Lower leg skin (tissue), 4 donors: ENCODE results near the gene CDK11A. TPM values are rescaled to one million over a fixed set of nuclear protein-coding genes. Genes with fewer than 3 reads are reported as not detected.
A peak's percentile ranks its signal among the peaks of the same experiment; 100 is the strongest.

Experiments
- DNase-seq, 2 donors: peaks; one replicate each; pipeline ENCODE4 v3.0.0-alpha.2; 2019; ENCODE audit warnings: low spot score in 2 of 2
- H3K4me3 ChIP-seq: fragments of 200-600 bp; sonication (generic); 2 replicates; pipeline ENCODE4 v1.5.1; 2017; ENCODE audit warnings: mild to moderate bottlenecking, low read depth; ENCODE audit not compliant: poor library complexity, severe bottlenecking
- CTCF ChIP-seq, 3 donors: fragments of 450-650 bp; IDR thresholded peaks; one replicate each; pipeline ENCODE4 v1.5.1; 2016; ENCODE audit warnings: antibody characterized with exemption in 3 of 3, mild to moderate bottlenecking in 3 of 3, moderate library complexity in 2 of 3
- POLR2A ChIP-seq, 2 donors: fragments of 450-650 bp; IDR thresholded peaks; one replicate each; pipeline ENCODE4 v1.6.1; 2016 to 2017; ENCODE audit warnings: antibody characterized with exemption in 2 of 2, mild to moderate bottlenecking in 1 of 2, moderate library complexity in 1 of 2
- WGBS, 2 donors: methylation state at CpG; one replicate each; pipeline ENCODE4 v1.1.5; 2018; 5-methylcytosine and 5-hydroxymethylcytosine counted together
- intact Hi-C: fragments of 100-400 bp; cut with DNase I; formaldehyde crosslinking; loops from one replicate; pipeline ENCODE4 v1.15.0; 2023; ENCODE audit warnings: low total_unique reads
- total RNA-seq, 4 donors: library from RNA; depleted of rRNA; stranded (reverse); fragments of >200 nt; gene quantifications; one replicate each; pipeline ENCODE4 v1.1.0, GENCODE V29; 2016

CDK11A gene
- total RNA-seq, 4 donors from 2014 or later, result 18.1 to 56.9 (median 27.7) TPM

DNA sequence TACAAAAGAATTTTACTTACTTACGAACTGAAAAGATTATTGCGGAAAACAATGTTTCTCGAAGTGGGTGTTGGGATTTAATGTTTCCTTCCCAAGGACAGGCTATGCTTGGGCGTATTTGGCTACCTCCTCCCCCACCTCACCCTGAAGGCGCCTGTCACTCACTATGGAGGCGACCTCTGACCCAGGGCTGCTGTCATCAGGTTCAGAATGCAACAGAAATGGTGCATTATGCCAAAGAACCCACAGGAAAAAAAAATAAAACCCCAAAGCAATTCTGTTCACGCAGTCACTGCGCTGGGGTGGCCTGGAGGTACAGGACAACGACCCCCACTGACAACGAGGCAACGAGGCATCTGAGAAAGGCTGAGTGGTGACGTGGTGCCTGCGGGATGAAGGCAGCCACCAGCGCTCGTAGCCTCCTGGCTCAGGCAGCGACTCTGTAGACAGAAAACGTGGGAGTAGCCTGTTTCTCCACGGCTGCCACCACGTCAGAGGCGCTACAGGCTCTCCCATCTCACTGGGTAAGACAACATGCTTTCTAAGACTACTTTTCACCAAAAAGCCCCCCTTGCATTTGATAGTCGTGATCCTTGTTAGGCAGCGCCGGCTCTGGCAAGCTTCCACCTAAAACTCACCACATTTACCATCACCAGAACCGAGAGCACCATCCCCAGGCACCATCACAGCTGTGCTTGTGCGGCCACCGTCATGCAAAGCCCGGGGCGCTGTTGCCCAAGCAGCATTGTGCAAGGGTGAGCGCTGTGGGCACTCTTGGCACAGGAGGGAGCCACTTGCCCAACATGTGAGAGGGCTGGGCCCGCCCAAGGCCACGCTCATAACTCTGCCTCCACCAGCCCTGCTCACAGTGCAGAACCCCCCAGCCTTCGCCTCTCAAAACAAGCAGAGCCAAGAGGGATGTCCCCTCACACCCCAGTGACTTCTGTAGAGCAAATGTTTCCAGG, 39.8 kb upstream of the CDK11A start:
- no peak for TF ChIP-seq POLR2A (IDR thresholded peaks at IDR 0.05)
- TF ChIP-seq CTCF (IDR thresholded peaks at IDR 0.05), result no peak
- WGBS, 2 donors, result 74 to 79% methylated on average over 29 to 32 of the region's 32 CpGs
- DNase-seq, result peak; percentile 68 to 92
- no peak overlapping the region for H3K4me3 ChIP-seq
- intact Hi-C loops, result no loop called here

GRCh38 chr1:1761504-1762376, 37.6 kb upstream of the CDK11A start:
- H3K4me3 ChIP-seq, result no peak overlapping the region
- no peak for DNase-seq
- 91 to 95% methylated on average over 23 of the region's 23 CpGs for WGBS, 2 donors
- intact Hi-C loops, result no loop called here
- TF ChIP-seq POLR2A (IDR thresholded peaks at IDR 0.05), result no peak
- TF ChIP-seq CTCF (IDR thresholded peaks at IDR 0.05), result no peak

GRCh38 chr1:1760715-1761114, 36.6 kb upstream of the CDK11A start:
- no peak for DNase-seq
- H3K4me3 ChIP-seq, result no peak overlapping the region
- intact Hi-C loops, result no loop called here
- TF ChIP-seq CTCF (IDR thresholded peaks at IDR 0.05), result no peak
- TF ChIP-seq POLR2A (IDR thresholded peaks at IDR 0.05), result no peak
- 90 to 95% methylated on average over 10 of the region's 10 CpGs for WGBS, 2 donors

DNA sequence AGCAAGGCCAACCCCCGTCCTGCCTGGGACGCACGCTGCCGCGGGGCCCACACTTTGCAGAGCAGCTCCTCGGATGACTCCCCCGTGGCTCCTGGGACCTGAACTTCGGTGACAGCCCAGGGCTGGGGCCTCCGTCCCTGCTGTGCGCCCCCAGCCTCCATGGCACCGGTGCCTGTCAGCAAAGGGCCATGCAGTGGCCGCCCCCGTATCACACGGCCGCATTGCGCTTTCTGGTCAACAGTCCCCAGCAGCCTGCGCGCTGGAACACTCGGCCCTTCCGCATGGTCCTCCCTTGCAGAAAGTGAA, 36.1 kb upstream of the CDK11A start:
- DNase-seq, result no peak
- no peak for TF ChIP-seq CTCF (IDR thresholded peaks at IDR 0.05)
- no peak for TF ChIP-seq POLR2A (IDR thresholded peaks at IDR 0.05)
- no peak overlapping the region for H3K4me3 ChIP-seq
- WGBS, 2 donors, result 95% methylated on average over 20 of the region's 20 CpGs
- intact Hi-C loops, result no loop called here

DNA sequence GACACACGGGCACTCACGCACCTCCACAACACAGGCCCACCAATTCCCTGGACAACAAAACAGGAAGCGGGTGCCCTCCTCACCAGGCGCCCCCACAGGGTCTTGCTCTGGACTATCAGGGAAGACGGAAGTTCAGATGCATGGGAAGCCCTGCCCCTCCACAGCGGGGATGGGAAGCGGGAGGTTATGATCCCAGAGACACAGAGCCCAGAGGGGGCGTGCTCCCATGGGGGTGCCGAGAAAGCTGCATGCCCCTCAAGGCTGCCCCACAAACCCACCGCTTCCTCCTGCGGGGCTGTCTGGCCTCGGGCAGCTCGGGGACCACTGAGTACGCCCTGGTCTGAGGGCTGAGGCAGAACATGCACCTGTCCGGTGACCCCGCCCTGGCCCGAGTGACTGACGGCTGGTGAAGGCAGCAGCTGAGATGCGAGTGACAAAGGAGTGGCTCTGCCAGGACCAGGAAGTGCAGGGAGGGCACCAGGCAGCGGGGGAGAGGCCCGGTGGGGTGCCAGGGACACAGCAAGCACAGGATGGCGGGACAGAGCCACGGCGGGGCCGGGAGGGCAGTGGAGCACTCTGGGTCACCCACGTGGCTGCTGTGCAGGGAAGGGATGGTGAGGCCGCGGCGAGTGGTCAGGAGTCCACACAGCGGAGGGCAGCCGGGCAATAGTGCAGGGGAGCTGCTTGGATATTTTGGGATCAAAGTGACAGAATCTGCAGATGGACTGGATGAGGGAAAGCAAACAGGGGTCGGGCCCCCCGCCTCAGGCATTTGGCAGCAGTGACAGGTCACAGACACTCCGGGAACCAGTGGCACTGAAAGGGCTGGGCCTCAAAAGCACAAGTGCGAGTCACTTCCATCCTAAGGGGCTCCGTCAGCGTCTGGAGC, 35.5 kb upstream of the CDK11A start:
- no peak overlapping the region for H3K4me3 ChIP-seq
- WGBS, 2 donors, result 89 to 91% methylated on average over 36 to 37 of the region's 37 CpGs
- TF ChIP-seq CTCF (IDR thresholded peaks at IDR 0.05), result no peak
- TF ChIP-seq POLR2A (IDR thresholded peaks at IDR 0.05), result no peak
- intact Hi-C loops, result loop anchor here (10.0 kb wide), 1 partner anchor 145 kb away; no protein-coding TSS in a partner anchor
- DNase-seq, result no peak
